HCT116 (cell line): Measurements from ENCODE around the gene ANKRD16. TPM values are rescaled to one million over a fixed set of nuclear protein-coding genes. Genes with fewer than 3 reads are reported as not detected.
A peak's percentile ranks its signal among the peaks of the same experiment; 100 is the strongest.

Experiments used
- ATAC-seq: fragments of 200-7000 bp; cut with Tn5 transposase; 2 replicates; pipeline ENCODE4 v1.9.1; 2020; ENCODE audit warnings: mild to moderate bottlenecking, moderate library complexity
- BruUV-seq: library from RNA; stranded (reverse); fragments of 400-500 nt; replicated peaks from 2 replicates; lab custom pipeline; 2021; lab: Mats Ljungman, UMichigan
- CTCF ChIA-PET: fragments of 300-600 bp; sonication (Branson Sonifier 250); formaldehyde crosslinking; loops from one replicate; lab custom pipeline; 2021; ENCODE audit warnings: antibody characterized with exemption; lab: Charles Lee
- POLR2A ChIA-PET: fragments of 300-600, 350-600 bp; sonication (Branson Sonifier 250); formaldehyde crosslinking; loops from one replicate; lab custom pipeline; 2021; ENCODE audit warnings: antibody characterized with exemption; lab: Charles Lee
- RAD21 ChIA-PET, 2 experiments: fragments of 300-600 bp; sonication (Branson Sonifier 250); formaldehyde crosslinking; loops; one replicate each; lab custom pipeline; 2023; ENCODE audit warnings: low total read pairs in 2 of 2; ENCODE audit not compliant: uncharacterized antibody in 2 of 2, unreplicated experiment in 2 of 2, low non-redundant PET in 1 of 2; lab: Charles Lee
- DNase-seq: peaks from one replicate; pipeline ENCODE4 v3.0.0-alpha.2; 2010; ENCODE audit warnings: low read depth, low spot score
- H2AFZ ChIP-seq: fragments of 200-600 bp; shearing (Covaris generic), sonication (generic); 2 replicates; pipeline ENCODE4 v1.6.1; 2017; ENCODE audit warnings: low read depth, mixed run types, mixed read lengths, antibody characterized with exemption, low read length; ENCODE audit not compliant: poor library complexity, severe bottlenecking
- H3K27ac ChIP-seq: 2 replicates; pipeline ENCODE4 v1.5.1; 2012; ENCODE audit warnings: low read depth, low read length
- H3K27me3 ChIP-seq: fragments of 200-600 bp; sonication (generic); 2 replicates; pipeline ENCODE4 v1.6.1; 2016; ENCODE audit warnings: mixed run types, low read length, mixed read lengths; ENCODE audit not compliant: insufficient read depth
- H3K36me3 ChIP-seq, 2 experiments: fragments of 200-500 bp in 1 of 2; fragments of 200-600 bp in 1 of 2; sonication (Bioruptor generic) in 1 of 2; sonication (generic) in 1 of 2; 2 replicates each; pipeline versions ENCODE4 v1.5.1 to v1.6.1; 2014 to 2016; ENCODE audit warnings: low read length in 2 of 2, inconsistent platforms in 1 of 2, mixed read lengths in 1 of 2, mixed run types in 1 of 2; ENCODE audit not compliant: insufficient read depth in 2 of 2, control insufficient read depth in 1 of 2
- H3K4me1 ChIP-seq, 2 experiments: fragments of 200-600 bp in 1 of 2; sonication (generic) in 1 of 2; 2 replicates each; pipeline versions ENCODE4 v1.5.1 to v1.6.1; 2012 to 2017; ENCODE audit warnings: low read length in 2 of 2, inconsistent platforms in 1 of 2, mild to moderate bottlenecking in 1 of 2, mixed read lengths in 1 of 2, mixed run types in 1 of 2, moderate library complexity in 1 of 2; ENCODE audit not compliant: insufficient read depth in 2 of 2, control insufficient read depth in 1 of 2
- H3K4me2 ChIP-seq: fragments of 200-600 bp; sonication (generic); 2 replicates; pipeline ENCODE4 v1.6.1; 2017; ENCODE audit warnings: mixed run types, low read length, mixed read lengths
- H3K4me3 ChIP-seq, 2 experiments: fragments of 200-600 bp in 1 of 2; sonication (generic) in 1 of 2; replicated peaks in 1 of 2; 2 replicates each; pipeline ENCODE4 v1.5.1; 2011 to 2016; ENCODE audit warnings: low read length in 2 of 2, control low read depth in 1 of 2, low read depth in 1 of 2, mild to moderate bottlenecking in 1 of 2, mixed read lengths in 1 of 2, mixed run types in 1 of 2
- H3K79me2 ChIP-seq: fragments of 200-600 bp; sonication (generic); 2 replicates; pipeline ENCODE4 v1.6.1; 2017; ENCODE audit warnings: mild to moderate bottlenecking, mixed run types, low read length, moderate library complexity, mixed read lengths; ENCODE audit not compliant: insufficient read depth
- H3K9ac ChIP-seq: fragments of 200-600 bp; sonication (generic); 2 replicates; pipeline ENCODE4 v1.6.1; 2016; ENCODE audit warnings: low read length, mixed read lengths
- H3K9me2 ChIP-seq: fragments of 200-600 bp; sonication (generic), shearing (Covaris generic); 2 replicates; pipeline ENCODE4 v1.6.1; 2017; ENCODE audit warnings: mixed run types, mild to moderate bottlenecking, moderate library complexity; ENCODE audit not compliant: insufficient read depth
- H3K9me3 ChIP-seq, 2 experiments: fragments of 200-500 bp in 1 of 2; fragments of 200-600 bp in 1 of 2; sonication (Bioruptor generic) in 1 of 2; sonication (generic) in 1 of 2; 2 replicates each; pipeline ENCODE4 v1.6.1; 2014 to 2017; ENCODE audit warnings: low read length in 2 of 2, mixed read lengths in 2 of 2, inconsistent platforms in 1 of 2, low read depth in 1 of 2, mild to moderate bottlenecking in 1 of 2, mixed run types in 1 of 2, moderate library complexity in 1 of 2; ENCODE audit not compliant: control insufficient read depth in 1 of 2, insufficient read depth in 1 of 2
- H4K20me1 ChIP-seq: fragments of 200-600 bp; sonication (generic), shearing (Covaris generic); 2 replicates; pipeline ENCODE4 v1.6.1; 2017; ENCODE audit warnings: mixed run types, mild to moderate bottlenecking, moderate library complexity; ENCODE audit not compliant: insufficient read depth
- CBX3 ChIP-seq: IDR thresholded peaks from 2 replicates; pipeline ENCODE4 v1.6.1; 2012; ENCODE audit warnings: low read depth
- CTCF ChIP-seq, 3 experiments: fragments of 200-600 bp in 1 of 3; sonication (generic) in 1 of 3; IDR thresholded peaks in 2 of 3; conservative IDR thresholded peaks in 1 of 3; 2 replicates each; pipeline ENCODE4 v1.5.1; 2012 to 2017; ENCODE audit warnings: low read depth in 2 of 3, low read length in 2 of 3, antibody characterized with exemption in 1 of 3, borderline replicate concordance in 1 of 3, control low read depth in 1 of 3, mild to moderate bottlenecking in 1 of 3, mixed read lengths in 1 of 3, mixed run types in 1 of 3, moderate library complexity in 1 of 3; ENCODE audit not compliant: insufficient read depth in 1 of 3
- intact Hi-C: fragments of 100-400 bp; cut with micrococcal nuclease; formaldehyde crosslinking; loops from 2 replicates; pipeline ENCODE4 v1.10.0; 2022
- total RNA-seq: library from RNA; stranded (reverse); gene quantifications from one replicate; pipeline ENCODE4 v1.2.1, GENCODE V29; 2021; ENCODE audit not compliant: unreplicated experiment

The ANKRD16 gene
- total RNA-seq, 1 experiment from 2014 or later = 9.4 TPM

GRCh38 chr10:5814110-5815107, 75.3 kb downstream of the ANKRD16 start:
- TF ChIP-seq CTCF (IDR thresholded peaks at IDR 0.05 in 2 of 3, conservative IDR thresholded peaks at IDR 0.05 in 1 of 3; ENCODE audit: borderline replicate concordance in 1 of 3, insufficient read depth in 1 of 3, low read depth in 2 of 3, low read length in 2 of 3) (no peak), CBX3 (0 out of 2 replicates have a peak, but pooled peaks have one; percentile 1)
- Histone ChIP-seq H4K20me1 (peaks cover 17% of the 10 kb centered on the region; the same call in 1 of the 2 replicates), H3K9me3 (no peaks in the 10 kb centered on the region), H3K4me2 (peak overlapping the region; percentile 96), H3K79me2 (peaks cover 45% of the 10 kb centered on the region), H3K9me2 (no peaks in the 10 kb centered on the region), H3K4me1 (peaks cover 11 to 27% of the 10 kb centered on the region in 2 experiments; a peak in 3 of 4 replicates), H3K27ac (peak overlapping the region; percentile 85), H3K4me3 (peak overlapping the region; percentile 91 to 99), H2AFZ (no peak overlapping the region), H3K36me3 (no peaks in the 10 kb centered on the region), H3K27me3 (no peaks in the 10 kb centered on the region), H3K9ac (peak overlapping the region; percentile 100)
- ChIA-PET CTCF (interaction anchor here (1.1 kb wide), 1 partner anchor 76 kb away, joined by 3 read pairs; the partner anchor contains the start of gene FBH1), POLR2A (interaction anchor here (0.9 to 2.0 kb wide), 4 partner anchors 16 to 76 kb away, joined by 3 to 5 read pairs (median 4); partner anchors contain the start of genes ANKRD16 and FBH1), RAD21 (no interaction called here)
- ATAC-seq (no peak), DNase-seq (peak; percentile 19)
- TSS peak; percentile 87 for BruUV-seq
- intact Hi-C loops = loop anchor here (5.0 kb wide), 1 partner anchor 38 kb away; no protein-coding TSS in a partner anchor
